Activated CD8-positive, alpha-beta memory T cell treated with anti-CD3 and anti-CD28 coated beads, Interleukin-2, amount 10 ng/mL, durations not matched to agents 7 days and 5 days (primary cell): Measurements from ENCODE around the gene CGN. TPM values are rescaled to one million over a fixed set of nuclear protein-coding genes. Genes with fewer than 3 reads are reported as not detected.

ENCODE experiments used
- ATAC-seq: fragments of 150-1000 bp; cut with Tn5 transposase; one replicate; pipeline ENCODE4 v1.10.0; 2021; ENCODE audit warnings: moderate library complexity
- CTCF ChIA-PET: fragments of 350-600 bp; sonication (Branson Sonifier 250); formaldehyde crosslinking; loops from one replicate; lab custom pipeline; 2021; ENCODE audit warnings: antibody characterized with exemption; lab: Charles Lee
- DNase-seq: peaks from one replicate; pipeline ENCODE4 v3.0.0-alpha.2; 2020
- H3K27ac Mint-ChIP-seq: one replicate; pipeline ENCODE4 v1.8.0; 2021; ENCODE audit warnings: mild to moderate bottlenecking, mixed read lengths
- H3K27me3 Mint-ChIP-seq: one replicate; pipeline ENCODE4 v1.8.0; 2021; ENCODE audit warnings: mixed read lengths
- H3K36me3 Mint-ChIP-seq: one replicate; pipeline ENCODE4 v1.8.0; 2021; ENCODE audit warnings: mild to moderate bottlenecking, mixed read lengths
- H3K4me1 Mint-ChIP-seq: one replicate; pipeline ENCODE4 v1.8.0; 2021; ENCODE audit warnings: mixed read lengths
- H3K4me3 Mint-ChIP-seq: one replicate; pipeline ENCODE4 v1.8.0; 2021; ENCODE audit warnings: mild to moderate bottlenecking, moderate library complexity, mixed read lengths
- H3K9me3 Mint-ChIP-seq: one replicate; pipeline ENCODE4 v1.8.0; 2022; ENCODE audit warnings: low read depth, mixed read lengths
- total RNA-seq, 2 experiments: library from RNA; stranded (reverse); gene quantifications; one replicate each; pipeline ENCODE4 v1.2.3, GENCODE V29; 2021

Gene CGN
- total RNA-seq, 2 experiments from 2014 or later = 0.37 to 0.70 TPM

DNA sequence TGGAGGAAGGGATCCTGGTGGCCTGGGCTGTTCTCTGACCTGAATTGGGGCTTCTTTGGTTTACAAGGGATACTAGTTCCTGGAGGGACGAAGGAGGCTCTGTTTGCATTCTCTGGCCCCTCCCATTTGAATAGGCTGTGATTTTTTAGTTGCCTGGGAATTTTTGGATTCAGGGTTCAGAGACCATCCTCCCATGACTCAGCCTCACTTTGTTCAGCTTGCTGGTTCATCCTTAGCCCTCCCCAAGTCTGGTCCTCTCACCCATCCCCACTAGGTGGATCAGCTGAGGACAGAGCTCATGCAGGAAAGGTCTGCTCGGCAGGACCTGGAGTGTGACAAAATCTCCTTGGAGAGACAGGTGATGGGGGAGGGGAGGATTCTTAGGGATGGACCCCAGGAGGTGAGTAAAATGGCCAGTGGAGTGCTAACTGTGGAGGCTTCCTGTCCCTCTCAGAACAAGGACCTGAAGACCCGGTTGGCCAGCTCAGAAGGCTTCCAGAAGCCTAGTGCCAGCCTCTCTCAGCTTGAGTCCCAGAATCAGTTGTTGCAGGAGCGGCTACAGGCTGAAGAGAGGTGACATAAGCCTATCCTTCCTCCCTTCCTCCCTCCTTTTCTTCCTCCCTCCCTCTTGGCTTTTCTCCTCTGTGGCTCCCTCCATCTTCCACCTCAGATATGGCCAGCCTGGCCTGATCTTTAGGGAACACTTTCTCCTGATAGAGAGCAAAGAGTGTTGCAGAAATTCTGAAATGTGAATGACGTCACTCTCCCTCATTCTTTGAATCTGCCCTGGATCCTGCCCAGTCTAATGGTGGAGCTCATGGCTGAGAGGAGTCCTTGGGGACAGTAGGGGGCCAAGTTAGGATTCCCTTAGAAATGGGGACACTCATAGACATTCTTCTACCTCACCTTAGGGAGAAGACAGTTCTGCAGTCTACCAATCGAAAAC lies 24.4 kb downstream of the CGN start:
- no peak for ATAC-seq
- no peak overlapping the region for H3K27ac Mint-ChIP-seq
- no peak for DNase-seq

DNA sequence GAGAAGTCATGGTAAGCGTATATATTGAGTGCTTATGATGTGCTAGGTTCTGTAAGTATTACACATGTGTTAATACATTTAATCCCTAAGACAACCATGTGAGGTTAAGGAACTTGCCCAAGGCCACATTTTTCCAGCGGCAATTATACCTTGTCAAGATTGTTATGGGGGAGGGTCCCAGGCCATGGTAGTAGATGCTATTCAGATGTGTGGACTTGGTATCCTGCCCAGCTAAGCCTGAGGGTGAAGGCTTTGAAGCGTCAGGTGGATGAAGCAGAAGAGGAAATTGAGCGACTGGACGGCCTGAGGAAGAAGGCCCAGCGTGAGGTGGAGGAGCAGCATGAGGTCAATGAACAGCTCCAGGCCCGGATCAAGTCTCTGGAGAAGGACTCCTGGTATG lies 25.3 kb downstream of the CGN start:
- Mint-ChIP-seq H3K27me3 (peaks cover 4% of the 10 kb centered on the region), H3K4me1 (peaks cover 16% of the 10 kb centered on the region), H3K9me3 (no peaks in the 10 kb centered on the region), H3K36me3 (no peaks in the 10 kb centered on the region), H3K27ac (no peak overlapping the region), H3K4me3 (no peak overlapping the region)
- DNase-seq = no peak
- CTCF ChIA-PET = interaction anchor here (0.8 to 1.3 kb wide), 4 partner anchors 14 to 294 kb away, joined by 3 to 5 read pairs (median 3); no protein-coding TSS in a partner anchor
- no peak for ATAC-seq

More for the DNA sequence above, 24.4 kb downstream of the CGN start:
- CTCF ChIA-PET = interaction anchor here (0.6 to 2.4 kb wide), 10 partner anchors 9 to 228 kb away, joined by 3 to 7 read pairs (median 4); partner anchors contain the start of gene MRPL9
- Mint-ChIP-seq H3K9me3 (no peaks in the 10 kb centered on the region), H3K4me1 (peaks cover 8% of the 10 kb centered on the region), H3K27me3 (no peaks in the 10 kb centered on the region), H3K36me3 (no peaks in the 10 kb centered on the region), H3K4me3 (no peak overlapping the region)

DNA sequence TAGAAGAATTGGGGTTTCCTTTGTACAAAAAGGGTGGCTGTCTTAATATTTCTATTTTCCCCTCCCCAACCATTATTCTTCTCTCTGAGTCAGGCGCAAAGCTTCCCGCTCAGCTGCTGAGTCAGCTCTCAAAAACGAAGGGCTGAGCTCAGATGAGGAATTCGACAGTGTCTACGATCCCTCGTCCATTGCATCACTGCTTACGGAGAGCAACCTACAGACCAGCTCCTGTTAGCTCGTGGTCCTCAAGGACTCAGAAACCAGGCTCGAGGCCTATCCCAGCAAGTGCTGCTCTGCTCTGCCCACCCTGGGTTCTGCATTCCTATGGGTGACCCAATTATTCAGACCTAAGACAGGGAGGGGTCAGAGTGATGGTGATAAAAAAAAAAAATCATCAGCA lies 25.9 kb downstream of the CGN start:
- CTCF ChIA-PET = interaction anchor here (0.8 to 1.3 kb wide), 5 partner anchors 14 to 299 kb away, joined by 3 to 5 read pairs (median 3); no protein-coding TSS in a partner anchor
- DNase-seq = no peak
- no peak overlapping the region for H3K4me3 Mint-ChIP-seq
- ATAC-seq = no peak
- no peaks in the 10 kb centered on the region for H3K9me3 Mint-ChIP-seq
- H3K27me3 Mint-ChIP-seq = peaks cover 10% of the 10 kb centered on the region
- no peak overlapping the region for H3K27ac Mint-ChIP-seq
- H3K4me1 Mint-ChIP-seq = peaks cover 19% of the 10 kb centered on the region
- H3K36me3 Mint-ChIP-seq = no peaks in the 10 kb centered on the region

DNA sequence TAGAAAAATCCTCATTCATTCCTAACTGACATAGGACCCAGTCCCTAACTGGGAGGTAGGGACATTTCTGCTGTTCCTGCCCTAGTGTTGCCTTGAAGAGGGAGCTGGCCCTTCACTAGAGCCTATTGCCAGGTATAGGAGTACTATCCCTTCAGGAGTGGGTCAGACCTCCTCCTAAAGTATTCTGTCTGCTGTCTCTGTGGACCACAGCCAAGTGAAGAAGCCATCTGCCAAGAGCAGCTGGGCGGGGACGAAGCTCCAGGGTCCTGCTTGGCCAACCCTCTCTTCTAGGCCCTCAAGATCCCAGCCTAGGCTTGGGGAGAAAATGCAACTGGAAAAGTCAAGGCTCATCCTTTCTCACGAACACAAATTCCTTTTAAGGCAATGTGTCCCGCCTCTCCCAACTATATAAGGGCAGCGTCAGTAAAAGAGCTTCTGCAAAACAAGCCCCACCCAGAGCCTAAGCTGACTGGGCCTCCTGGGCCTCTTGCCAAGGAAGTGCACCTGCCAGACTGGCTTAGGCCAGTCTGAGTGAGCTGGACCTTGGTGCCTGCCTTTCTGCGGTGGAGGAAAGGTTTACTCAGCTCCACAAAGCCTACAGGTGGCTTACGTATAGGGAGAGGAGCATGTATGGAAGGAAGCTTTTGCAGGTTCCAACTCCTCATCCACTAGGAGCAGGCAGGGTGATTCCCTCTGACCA lies 28.3 kb downstream of the CGN start:
- Mint-ChIP-seq H3K27ac (no peak overlapping the region), H3K27me3 (peaks cover 10% of the 10 kb centered on the region), H3K36me3 (no peaks in the 10 kb centered on the region), H3K9me3 (no peaks in the 10 kb centered on the region), H3K4me1 (peaks cover 19% of the 10 kb centered on the region), H3K4me3 (peak overlapping the region; percentile 82)
- CTCF ChIA-PET = interaction anchor here (1.0 to 3.3 kb wide), 4 partner anchors 19 to 195 kb away, joined by 3 to 7 read pairs (median 6); partner anchors contain the start of gene CGN
- ATAC-seq (peak; percentile 11), DNase-seq (peak; percentile 58)

DNA sequence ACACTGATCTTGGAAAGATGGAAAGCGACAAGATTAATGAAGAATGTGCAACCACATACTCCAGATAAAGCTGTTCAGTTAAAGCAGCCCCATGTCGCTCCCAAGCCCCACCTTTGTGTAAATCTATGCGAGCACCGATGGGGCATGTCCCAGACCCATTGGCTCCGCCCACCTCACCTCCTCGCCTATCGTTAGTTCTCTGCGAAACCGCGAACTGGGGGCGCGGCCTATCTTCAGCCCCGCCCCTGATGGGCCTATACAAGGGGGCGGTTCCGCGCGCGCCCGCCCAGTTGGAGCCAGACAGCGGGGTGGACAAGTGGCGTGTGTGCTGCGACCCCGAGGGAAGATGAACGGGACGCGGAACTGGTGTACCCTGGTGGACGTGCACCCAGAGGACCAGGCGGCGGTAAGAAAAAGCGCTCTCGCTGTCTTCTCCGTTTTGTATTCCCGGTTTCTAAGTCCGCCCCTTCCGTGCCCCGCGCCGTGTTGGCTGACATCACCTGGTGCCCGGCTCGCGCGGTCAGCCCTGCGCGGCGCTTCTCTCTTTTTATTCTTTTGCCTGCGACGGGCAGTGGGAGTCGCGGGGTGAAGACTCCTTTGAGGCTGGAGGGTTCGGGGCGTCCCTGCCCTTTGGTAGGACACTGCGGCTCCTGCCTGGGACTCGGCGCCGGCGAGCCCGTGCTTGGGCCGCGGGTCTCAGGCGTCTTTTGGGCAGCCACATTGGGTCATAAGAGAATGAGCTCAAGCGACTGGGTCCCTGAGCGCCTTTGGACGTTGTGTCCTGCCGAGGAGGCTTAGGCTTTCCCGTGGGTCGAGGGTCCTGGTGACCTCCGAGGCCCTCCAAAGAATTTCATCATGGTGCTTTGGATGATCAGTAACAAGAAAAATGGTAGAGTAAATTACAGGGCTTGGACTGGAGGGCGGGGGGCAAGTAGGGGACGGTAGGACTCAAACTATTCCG lies 29.1 kb downstream of the CGN start, which contains the start of gene TUFT1:
TSS of gene TUFT1 (plus strand) at position 289 of the 961 bp plus-strand sequence. CDS start at position 347, 58 bp downstream.
- DNase-seq = peak; percentile 96
- peak; percentile 98 for ATAC-seq
- Mint-ChIP-seq H3K4me3 (peak within 1 kb of the TSS; percentile 82), H3K27me3 (peaks cover 10% of the 10 kb centered on the region), H3K36me3 (no peaks in the 10 kb centered on the region), H3K27ac (peak within 1 kb of the TSS; percentile 60), H3K4me1 (peaks cover 19% of the 10 kb centered on the region), H3K9me3 (no peaks in the 10 kb centered on the region)
- CTCF ChIA-PET = interaction anchor here (1.0 to 3.3 kb wide), 7 partner anchors 20 to 194 kb away, joined by 3 to 7 read pairs (median 5); partner anchors contain the start of gene CGN

DNA sequence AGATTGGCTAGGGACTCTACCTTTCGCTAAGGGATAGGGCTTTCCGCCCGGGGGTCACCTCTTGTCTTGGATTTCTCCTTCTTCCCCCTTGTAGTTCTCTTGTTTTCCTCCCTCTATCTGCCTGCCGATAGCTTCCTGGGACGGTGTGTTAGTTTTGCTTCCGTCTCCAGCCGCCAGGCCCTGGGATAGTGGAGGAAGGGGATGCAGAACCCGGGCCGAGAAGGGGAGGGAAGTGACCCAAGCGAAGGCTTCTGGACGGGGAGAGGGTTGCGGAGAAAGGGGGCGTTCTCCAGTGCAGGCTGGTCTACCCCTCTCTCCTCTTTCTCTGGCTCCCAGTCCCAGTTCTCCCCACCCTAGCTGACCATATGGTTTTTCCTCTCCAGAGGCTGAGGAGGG lies 29.8 kb downstream of the CGN start:
- ATAC-seq = no peak

DNA sequence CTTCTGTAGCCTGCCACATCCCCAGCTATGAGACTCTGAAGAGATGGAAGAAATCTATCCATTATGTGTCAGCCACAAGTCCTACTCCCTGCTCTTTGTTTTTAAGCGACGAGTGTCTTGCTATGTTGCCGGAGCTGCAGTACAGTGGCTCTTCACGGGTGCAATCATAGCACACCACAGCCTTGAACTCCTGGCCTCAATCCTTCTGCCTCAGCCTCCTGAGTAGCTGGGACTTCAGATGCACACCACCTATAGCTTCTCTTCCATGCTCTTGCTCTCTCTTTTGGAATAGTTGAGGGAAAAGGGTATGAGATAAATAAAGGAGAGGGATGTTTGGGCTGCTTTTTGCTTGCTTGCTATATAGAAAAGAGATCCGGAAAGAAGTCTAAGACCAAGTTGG lies 30.6 kb downstream of the CGN start:
- Mint-ChIP-seq H3K9me3 (no peaks in the 10 kb centered on the region), H3K36me3 (no peaks in the 10 kb centered on the region)
- no peak for DNase-seq

More for the DNA sequence above, 29.8 kb downstream of the CGN start:
- Mint-ChIP-seq H3K4me1 (peaks cover 19% of the 10 kb centered on the region), H3K27me3 (peaks cover 10% of the 10 kb centered on the region), H3K4me3 (peak overlapping the region; percentile 82), H3K27ac (no peak overlapping the region), H3K36me3 (no peaks in the 10 kb centered on the region), H3K9me3 (no peaks in the 10 kb centered on the region)
- DNase-seq = no peak
- CTCF ChIA-PET = interaction anchor here (0.7 to 3.3 kb wide), 6 partner anchors 30 to 290 kb away, joined by 3 to 7 read pairs (median 4); partner anchors contain the start of gene CGN

DNA sequence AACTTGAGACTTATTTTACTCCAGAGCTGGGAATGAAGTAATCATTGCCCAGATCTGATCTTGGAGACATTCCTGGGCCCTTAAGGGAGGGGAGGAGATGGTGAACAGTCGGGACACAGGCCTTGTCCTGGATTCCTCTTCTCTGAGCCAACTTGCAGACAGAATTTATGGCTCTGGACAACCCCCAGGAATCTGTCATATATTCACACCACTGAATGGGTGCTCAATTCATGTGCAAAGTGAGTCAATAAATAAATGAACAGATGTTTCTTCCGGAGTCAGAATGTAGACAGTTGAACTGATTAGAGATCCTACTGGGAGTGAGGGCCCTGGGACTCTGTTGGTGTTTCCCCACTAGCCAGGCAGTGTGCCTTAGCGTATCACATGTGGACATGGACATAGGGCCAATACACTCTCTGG lies 31.5 kb downstream of the CGN start:
- ATAC-seq (no peak), DNase-seq (no peak)
- no peaks in the 10 kb centered on the region for H3K9me3 Mint-ChIP-seq
- peaks cover 10% of the 10 kb centered on the region for H3K27me3 Mint-ChIP-seq
- no peak overlapping the region for H3K27ac Mint-ChIP-seq
- CTCF ChIA-PET = interaction anchor here (0.9 to 1.2 kb wide), 2 partner anchors 9 to 13 kb away, joined by 3 read pairs; no protein-coding TSS in a partner anchor
- no peaks in the 10 kb centered on the region for H3K36me3 Mint-ChIP-seq
- no peak overlapping the region for H3K4me3 Mint-ChIP-seq
- peaks cover 22% of the 10 kb centered on the region for H3K4me1 Mint-ChIP-seq

More for the DNA sequence above, 30.6 kb downstream of the CGN start:
- CTCF ChIA-PET = interaction anchor here (0.7 to 3.3 kb wide), 8 partner anchors 8 to 289 kb away, joined by 3 to 7 read pairs (median 4); partner anchors contain the start of gene CGN
- H3K27me3 Mint-ChIP-seq = peaks cover 10% of the 10 kb centered on the region
- peaks cover 19% of the 10 kb centered on the region for H3K4me1 Mint-ChIP-seq
- peak overlapping the region; percentile 82 for H3K4me3 Mint-ChIP-seq
- no peak overlapping the region for H3K27ac Mint-ChIP-seq
- ATAC-seq = no peak

DNA sequence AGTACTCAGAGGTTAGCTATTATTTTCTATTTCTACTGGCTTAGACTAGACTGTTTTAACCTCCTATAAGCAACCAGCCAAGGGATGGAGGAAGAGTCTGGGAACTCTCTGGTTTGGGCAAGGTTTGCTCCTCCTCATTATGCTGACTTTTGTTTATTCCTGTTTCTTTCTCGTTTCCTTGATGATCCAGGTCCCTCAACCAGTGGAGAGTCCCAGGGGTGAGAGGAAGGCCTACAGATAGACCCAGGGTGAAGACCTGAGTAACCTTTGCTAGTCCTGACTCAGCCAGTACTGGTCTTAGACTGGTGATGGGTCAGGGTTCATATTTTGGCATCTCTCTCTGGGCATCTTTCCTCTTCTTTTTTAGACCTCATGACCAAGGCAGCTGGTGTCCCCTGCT lies 34.4 kb downstream of the CGN start:
- no peak overlapping the region for H3K4me3 Mint-ChIP-seq

DNA sequence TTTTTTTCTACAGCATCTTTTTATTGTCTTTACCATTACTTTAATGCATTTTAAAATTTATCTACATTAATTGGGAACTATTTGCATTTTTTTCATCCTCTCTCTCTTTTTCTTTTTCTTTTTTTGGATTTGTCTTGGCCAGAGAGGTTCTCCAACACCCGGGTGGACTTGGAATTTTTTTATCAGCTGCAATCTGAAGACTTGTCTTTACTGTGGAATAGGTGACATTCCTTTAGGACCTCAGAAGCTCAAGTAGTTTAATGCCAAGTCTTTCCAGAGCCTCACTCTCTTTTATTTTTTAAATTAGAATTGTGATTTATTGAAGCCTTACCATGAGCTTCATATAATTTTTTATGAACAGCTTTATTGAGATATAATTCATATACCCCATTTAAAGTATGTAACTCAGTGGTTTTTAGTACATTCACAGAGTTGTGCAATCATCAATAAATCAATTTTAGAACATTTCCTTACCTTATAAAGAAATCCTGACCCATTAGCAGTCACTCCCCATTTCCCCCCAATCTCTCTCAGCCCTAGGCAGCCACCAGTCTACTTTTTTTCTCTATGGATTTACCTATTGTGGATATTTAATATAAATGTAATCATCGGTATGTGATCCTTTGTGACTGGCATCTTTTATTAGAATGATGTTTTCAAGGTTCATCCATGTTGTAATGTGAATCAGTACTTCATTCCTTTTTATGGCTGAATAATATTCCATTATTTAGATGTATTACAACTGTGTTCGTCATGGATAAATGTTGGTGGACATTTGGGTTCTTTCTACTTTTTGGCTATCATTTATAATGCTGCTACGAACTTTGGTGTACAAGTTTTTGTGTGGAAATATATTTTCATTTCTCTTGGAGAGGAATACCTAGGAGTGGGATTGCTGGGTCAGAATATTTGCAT lies 35.1 kb downstream of the CGN start:
- DNase-seq (no peak), ATAC-seq (no peak)
- CTCF ChIA-PET = interaction anchor here (1.5 kb wide), 1 partner anchor 48 kb away, joined by 3 read pairs; no protein-coding TSS in a partner anchor
- H3K4me1 Mint-ChIP-seq = peaks cover 8% of the 10 kb centered on the region
- H3K27ac Mint-ChIP-seq = no peak overlapping the region
- H3K9me3 Mint-ChIP-seq = no peaks in the 10 kb centered on the region
- H3K36me3 Mint-ChIP-seq = no peaks in the 10 kb centered on the region
- no peak overlapping the region for H3K4me3 Mint-ChIP-seq
- H3K27me3 Mint-ChIP-seq = peaks cover 8% of the 10 kb centered on the region

More for the DNA sequence above, 34.4 kb downstream of the CGN start:
- Mint-ChIP-seq H3K4me1 (peaks cover 14% of the 10 kb centered on the region), H3K9me3 (no peaks in the 10 kb centered on the region), H3K27ac (no peak overlapping the region), H3K36me3 (no peaks in the 10 kb centered on the region), H3K27me3 (peaks cover 10% of the 10 kb centered on the region)
- ATAC-seq (no peak), DNase-seq (no peak)
- CTCF ChIA-PET = interaction anchor here (1.4 to 1.5 kb wide), 2 partner anchors 11 to 48 kb away, joined by 3 to 4 read pairs; no protein-coding TSS in a partner anchor
